ENCODE data around the gene RFX8.
A peak's percentile ranks its signal among the peaks of the same experiment; 100 is the strongest.
"Not testable (repeated sequence)": the region's sequence is repeated elsewhere in the genome, so short reads cannot be mapped to it uniquely, and the experiment has no call there.

Gene RFX8

DNA sequence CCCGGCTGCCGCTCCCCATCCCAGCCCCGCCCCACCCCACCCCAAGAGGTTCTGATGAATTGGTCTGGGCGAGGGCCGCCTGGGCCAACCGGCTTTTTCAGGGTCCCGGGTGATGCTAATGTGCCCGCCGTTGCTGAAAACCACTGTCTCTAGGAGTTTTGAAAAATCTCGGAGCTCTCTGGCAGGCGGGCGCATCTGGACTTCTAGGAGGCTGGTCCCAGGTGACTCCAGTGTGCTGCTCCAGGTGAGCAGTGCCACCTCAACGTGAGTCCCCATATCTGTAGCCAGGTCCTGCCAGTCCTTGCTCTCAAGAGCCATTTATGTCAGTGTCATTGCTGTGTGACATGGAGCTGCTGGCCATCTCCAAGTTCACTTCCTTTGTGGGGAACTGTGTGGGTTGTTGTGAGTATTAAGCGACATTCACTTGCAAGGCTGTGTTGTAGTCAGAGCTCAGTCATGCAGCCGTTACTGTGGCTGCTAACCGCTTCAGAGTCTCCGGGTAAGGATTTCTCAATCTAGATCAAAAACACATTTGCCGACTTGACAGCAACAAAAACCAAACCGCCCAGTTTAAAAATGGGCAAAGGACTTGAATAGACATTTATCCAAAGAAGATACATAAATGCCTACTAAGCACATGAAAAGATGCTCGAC is at the start of gene RFX8:
TSS of gene RFX8 (minus strand) at position 382 of the 654 bp plus-strand sequence. CDS start 8,264 bp downstream, outside the sequence.
- DNase-seq (ENCODE audit: low read depth), result peak; percentile 6

DNA sequence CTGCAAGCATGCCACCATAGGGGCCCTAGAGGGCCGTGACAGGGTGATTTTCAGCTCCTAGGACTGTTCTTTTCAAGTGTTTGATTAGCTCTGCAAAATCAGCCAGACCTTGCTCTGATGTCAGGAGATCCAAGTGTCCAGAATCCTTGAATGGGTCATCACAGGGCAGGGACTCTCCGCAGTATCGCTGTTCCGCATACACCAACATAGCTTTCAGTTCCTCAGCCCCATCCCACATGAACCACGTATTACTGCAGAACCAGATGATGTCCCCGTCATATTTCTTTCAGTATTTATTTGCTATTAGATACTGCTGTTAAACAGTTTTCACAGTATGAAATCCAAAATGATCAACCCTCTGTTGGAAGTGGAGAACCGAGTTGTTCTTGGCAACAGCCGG is 46.6 kb upstream of the RFX8 start:
- DNase-seq (ENCODE audit: low read depth), result no peak

DNA sequence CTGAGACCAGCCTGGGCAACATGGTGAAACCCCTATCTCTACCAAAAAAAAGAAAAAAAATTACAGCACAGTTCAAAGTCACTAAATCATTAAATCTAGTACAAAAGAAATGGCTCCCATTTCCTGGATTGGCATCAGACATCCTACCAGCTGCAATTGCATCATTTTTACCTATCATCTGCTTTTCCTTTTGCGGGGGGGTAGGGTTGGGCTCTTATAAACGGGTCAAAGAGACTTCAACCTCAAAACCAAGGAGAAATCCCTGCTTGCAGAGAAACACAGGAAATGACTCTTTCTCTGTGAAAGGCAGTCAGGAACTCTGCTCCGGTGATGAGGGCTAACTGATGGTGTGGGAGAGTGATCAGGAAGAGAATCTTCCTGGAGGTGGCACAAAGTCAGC is 45.3 kb upstream of the RFX8 start:
- no peak for DNase-seq (ENCODE audit: low read depth)

DNA sequence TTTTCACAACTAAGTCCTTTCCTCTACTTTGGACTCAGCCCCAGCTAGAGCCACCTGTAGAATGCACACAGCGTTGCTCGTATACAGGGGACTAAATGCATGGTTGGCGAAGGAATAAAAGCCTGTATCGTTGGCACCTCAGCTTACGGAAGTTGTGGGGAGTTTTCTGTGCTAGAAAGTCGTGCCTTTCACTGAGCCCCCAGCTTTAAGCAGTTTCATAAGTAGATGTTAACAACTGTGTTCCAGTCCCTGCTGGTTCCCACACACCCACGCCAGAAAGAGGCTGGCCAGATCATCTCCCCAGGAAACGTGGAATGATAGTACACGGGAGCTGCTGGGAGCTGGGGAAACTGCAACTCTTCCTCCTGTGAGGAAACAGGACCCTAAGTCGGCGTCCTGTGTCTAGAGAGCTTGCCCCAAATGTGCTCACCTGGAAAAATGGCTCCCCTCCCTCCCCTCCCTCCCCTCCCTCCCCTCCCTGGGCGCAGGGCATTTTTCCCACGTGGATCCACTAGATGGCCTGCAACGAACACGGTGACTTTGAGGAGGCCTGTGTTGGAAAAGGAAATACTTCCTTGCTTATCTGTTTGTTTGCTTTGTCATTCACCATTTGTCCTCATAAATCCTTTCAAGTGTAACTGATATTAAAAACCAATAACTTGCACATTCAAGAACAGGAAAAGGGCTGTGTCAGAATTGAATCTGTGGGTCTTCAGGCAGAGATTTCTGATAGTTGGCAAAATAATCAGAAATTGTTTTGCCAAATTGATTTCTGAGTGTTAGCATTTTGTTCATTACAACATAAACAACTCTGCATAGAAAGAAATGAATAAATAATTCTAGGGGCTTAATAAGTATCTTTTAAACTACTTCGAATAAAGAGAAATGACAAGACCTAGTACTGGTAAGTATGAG is 43.9 kb upstream of the RFX8 start:
- no peak for DNase-seq (ENCODE audit: low read depth)

DNA sequence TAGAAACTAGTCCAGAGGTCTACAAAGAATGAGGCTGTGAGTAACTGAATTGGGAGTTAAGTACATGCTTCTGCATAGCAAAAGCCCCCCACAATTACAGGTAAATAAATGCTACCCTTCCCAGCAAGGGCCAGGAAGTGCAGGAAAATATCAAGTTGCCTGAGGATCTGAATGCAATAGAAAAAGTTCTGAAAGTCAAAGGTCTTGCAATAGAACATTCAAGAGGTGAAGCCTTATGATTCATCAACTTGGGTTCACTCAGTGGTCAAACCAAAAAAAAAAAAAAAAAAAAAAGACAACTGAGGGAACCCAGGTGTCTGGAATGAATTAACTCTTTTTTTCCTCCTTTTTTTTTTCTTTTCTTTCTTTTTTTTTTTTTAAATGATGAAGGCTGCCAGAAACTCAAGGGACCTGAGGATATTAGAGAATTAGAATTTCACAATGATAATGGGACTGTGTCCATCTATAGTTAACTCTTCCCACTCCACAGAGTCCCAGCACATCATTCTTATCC is 42.9 kb upstream of the RFX8 start:
- DNase-seq (ENCODE audit: low read depth), result no peak

DNA sequence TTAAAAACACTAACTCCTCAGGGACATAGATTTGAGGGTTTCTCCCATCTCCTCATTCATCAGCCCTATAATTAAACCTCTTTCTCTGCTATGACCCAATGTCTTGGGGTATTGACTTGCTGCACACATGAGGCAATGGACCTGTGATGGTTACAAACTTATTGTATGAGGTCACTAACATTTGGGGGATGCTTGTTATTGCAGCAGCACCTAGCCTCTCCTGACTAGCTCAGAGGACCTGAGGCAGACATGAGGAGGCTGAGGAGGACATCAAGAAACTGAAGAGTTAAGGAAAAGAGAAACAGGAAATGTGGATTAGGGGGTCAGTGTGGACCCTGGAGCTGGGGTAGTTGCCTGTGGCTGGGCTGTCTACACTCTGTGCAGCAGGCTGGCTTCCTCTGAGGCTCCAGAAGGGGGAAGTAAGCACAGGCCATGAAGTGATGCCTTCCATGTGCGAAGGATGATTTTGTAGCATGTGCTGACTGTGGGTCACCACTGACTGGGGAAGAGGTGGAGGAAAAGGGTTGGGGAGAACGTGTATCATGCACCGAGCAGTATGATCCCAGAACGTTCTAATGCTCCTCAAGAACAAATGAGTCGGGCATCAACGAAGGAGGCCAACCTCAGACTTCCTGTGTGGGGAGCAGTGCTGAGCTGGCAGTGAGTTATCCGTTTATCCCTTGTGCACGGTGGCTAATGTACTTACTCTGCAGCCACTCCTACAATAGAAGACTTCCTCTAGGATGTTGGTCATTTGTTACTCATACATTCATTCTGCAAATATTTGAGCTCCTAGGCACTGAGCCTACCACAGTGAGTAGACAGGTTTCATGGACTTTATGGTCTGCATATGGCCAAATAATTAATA is 42.1 kb upstream of the RFX8 start:
- DNase-seq (ENCODE audit: low read depth), result no peak

DNA sequence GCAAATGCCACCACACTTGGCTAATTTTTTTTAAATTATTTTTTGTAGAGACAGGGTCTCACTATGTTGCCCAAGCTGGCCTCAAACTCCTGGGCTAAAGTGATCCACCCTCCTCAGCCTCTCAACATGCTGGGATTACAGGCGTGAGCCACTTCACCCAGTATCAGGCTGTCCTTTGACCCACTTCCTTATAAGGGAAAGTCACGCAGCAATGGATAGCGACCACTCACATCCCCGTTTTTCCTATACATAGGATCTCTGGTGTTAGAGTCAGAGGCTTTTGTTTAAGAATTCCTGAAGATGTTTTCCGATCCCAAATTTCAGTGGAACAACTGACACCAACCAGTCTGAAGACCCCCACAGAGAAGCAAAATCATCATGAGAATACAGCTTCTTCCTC is 41.4 kb upstream of the RFX8 start:
- DNase-seq (ENCODE audit: low read depth), result no peak

DNA sequence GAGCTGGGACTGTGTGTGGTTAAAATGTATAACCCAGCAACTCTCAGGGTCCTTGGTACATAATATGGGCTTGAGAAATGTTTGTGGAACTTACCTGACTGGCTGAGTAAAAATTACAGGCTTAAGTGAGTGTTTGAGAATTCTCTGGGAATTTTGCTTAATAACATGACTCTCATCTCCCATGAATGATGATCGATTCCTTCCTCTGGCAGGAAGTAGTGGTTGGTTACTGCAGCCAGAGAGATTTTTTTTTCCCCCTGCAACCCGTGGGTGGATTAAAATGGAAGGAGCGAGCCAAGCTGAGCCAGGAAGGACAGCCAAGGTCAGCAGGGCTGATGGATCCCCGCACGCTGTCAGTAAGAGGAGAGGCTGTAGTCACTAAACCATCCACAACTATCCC is 40.6 kb upstream of the RFX8 start:
- DNase-seq (ENCODE audit: low read depth), result no peak

DNA sequence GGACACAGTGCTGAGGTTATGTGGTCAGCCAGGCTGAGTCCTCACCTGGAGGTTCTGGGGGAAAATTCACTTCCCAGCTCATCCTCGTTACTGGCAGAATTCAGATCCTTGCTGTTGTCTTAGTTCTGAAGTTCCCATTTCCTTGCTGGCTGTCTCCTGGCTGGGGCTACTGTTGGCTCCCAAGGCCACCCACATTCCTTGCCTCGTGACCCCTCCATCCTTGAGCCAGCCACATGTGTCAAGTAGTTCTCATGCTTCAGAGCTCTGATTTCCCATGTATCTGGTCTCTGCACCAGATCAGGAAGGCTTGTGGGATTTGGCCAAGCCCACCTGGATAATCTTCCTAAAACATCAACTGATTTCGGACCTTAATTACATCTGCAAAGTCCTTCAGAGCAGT is 38.1 kb upstream of the RFX8 start:
- DNase-seq (ENCODE audit: low read depth), result no peak

DNA sequence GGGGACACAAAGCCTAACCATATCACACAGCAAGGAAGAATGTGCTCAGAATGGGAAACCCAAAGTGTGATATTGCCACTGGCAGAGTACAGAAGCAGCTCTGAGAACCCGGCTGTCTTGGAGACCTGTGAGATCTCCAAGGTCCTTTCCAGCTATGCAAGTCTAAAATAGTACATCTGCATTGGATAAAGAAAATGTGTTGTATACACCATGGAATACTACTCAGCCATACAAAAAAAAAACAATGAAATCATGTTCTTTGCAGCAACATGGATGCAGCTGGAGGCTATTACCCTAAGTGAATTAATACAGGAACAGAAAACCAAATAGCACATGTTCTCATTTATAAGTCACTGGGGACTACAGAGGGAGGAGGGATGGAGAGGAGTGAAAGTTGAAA is 36.5 kb upstream of the RFX8 start:
- DNase-seq (ENCODE audit: low read depth), result no peak

DNA sequence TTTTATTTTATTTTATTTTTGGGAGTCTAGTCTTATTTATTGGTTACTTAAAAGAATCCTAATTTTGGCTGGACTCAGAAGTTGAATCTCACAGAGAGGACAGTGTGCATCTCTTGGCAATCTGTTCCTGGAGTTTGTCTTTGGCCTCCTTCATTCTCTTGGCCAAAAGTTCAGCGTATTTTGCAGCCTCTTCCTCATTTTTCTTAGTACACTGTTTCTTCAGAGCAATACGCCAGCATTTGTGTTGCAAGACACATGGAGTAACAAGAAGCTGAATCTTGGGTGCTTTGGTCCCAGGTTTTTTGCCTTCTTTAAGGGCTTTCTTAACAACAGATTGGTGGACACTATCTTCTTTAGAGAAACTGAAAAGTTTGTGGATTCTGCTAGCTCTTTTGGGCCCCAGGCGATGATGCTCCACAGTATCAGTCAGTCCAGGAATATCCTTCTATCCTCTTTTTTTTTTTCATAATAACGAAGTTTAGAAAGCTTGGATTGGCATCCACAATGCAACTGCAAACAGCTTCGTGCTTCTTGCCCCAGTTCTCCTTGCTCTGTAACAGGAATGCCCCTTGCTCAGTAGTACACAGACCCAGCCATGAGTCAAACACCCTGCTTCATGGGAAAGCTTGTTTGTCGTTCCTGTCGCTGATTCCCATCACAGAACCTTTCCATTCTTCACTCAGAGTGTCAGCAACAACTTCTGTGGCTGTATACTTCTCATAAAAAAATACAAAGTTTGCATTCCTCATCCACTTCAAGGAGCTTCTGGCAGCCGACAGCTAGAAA is 34.8 kb upstream of the RFX8 start:
- no peak for DNase-seq (ENCODE audit: low read depth)

DNA sequence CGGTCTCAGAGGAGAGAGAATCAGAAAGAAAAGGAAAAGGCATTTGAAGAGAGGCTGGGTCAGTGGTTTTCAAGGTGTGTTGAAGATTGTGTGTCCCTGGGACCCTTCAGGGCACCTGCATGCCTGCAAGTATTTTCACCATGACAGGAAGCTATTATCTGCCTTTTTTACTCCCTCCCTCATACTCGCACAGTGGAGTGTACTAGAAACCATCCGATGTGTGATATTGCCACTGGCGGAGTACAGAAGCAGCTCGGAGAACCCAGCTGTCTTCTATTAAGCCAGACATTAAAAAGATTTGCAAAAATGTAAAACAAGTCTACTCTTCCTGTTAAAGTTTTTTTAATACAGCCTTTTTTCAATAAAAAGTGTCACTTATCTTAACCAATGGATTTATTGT is 33.7 kb upstream of the RFX8 start:
- DNase-seq (ENCODE audit: low read depth), result no peak

DNA sequence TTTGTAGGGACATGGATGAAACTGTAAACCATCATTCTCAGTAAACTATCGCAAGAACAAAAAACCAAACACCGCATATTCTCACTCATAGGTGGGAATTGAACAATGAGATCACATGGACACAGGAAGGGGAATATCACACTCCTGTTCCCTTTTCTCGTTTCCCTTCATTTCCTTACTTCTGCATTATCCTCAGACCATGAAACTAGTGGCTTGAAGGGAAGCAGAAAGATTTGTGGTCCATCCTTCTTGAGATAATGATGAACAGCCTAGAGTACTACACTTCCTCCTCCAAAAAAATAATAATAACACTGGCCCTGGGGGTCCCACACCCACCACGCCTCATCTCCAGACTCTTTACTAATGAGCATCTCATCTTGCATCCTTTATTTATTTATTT is 30.4 kb upstream of the RFX8 start:
- not testable (repeated sequence) for DNase-seq (ENCODE audit: low read depth)

DNA sequence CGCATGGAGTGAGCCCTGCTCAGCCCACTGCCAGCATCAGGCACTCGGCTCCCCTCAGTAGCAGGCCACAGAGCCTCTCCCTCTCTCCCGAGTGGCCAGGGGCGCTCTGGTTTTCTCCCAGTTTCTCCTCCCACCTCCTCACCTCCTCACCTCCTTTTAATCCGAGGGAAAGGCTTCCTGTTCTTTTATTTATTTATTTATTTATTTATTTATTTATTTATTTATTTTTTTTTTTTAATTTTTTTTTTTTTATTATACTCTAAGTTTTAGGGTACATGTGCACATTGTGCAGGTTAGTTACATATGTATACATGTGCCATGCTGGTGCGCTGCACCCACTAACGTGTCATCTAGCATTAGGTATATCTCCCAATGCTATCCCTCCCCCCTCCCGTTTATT is 29.8 kb upstream of the RFX8 start:
- DNase-seq (ENCODE audit: low read depth), result not testable (repeated sequence)

DNA sequence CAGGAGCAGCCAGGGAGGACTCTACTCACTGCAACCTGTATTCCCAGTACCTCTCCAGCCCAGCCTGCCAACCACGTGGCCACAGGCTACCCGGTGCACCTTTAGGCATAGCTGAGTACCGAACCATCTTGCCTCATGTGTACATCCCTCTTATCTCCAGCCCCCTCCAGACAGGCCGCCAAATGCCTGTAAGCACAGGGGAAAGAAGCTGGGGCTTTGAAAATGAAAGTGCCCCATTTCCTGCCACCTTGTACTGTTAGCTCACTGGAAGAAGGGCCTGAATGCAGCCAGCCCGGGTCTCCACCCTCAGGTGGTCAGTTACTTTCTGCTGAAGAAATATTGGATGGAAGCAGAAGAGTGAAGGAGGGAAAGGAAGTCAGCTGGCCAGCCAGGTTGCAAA is 27.2 kb upstream of the RFX8 start:
- no peak for DNase-seq (ENCODE audit: low read depth)

DNA sequence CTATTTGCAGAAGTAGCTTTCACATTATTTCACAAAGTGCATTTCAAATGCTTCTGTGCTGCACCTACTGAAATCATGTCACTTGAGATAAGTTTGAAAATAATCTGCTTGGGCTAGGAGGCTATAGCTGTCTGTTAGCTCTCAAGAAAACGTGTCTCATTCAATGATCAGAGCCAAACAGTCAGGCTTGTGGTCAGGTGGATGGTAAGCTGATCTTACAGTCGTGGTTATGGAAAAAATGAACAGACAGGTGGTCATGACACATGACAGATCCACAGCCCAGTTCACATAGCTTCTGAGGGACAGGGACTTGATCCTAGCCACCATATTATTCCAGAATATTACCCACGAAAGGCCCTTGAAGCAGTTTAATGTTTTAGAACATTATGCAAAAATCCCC is 26.5 kb upstream of the RFX8 start:
- no peak for DNase-seq (ENCODE audit: low read depth)

DNA sequence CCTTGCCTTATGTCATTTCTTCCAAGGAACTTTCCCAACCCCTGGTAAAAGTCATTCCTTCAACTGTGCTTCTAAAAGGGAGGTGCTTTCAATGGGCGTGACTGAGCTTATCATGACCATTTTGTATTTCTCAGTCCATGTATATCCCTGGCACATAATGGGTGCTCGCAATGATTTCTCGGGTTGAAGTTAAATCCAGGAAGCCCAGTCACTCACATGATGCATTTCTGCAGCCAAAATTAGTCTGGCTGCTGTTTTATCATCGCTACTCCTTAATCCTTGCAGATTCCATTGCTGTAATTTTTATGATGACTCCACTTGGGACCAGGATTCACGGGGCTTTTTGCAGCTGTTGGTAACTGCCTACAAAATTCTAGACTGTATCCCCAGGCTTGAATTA is 25.9 kb upstream of the RFX8 start:
- no peak for DNase-seq (ENCODE audit: low read depth)

DNA sequence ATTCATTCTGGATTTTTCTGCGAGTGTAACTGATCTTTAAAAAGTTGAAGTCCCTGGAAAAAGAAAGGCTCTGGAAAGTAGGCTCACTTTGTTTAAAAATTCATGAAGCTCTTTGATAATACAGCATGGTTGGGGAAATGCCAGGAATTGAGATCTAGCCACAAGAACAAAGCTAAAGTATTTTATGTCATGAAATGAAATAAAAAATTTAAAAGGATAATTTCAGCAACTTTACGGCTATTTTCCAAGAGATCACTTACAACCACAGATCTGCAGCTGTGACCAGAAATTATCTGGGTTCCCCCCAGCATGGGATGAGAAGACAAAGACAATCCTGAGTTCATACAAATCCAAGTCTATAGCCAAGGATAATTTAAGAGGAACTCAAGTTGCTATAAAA is 25.3 kb upstream of the RFX8 start:
- no peak for DNase-seq (ENCODE audit: low read depth)

DNA sequence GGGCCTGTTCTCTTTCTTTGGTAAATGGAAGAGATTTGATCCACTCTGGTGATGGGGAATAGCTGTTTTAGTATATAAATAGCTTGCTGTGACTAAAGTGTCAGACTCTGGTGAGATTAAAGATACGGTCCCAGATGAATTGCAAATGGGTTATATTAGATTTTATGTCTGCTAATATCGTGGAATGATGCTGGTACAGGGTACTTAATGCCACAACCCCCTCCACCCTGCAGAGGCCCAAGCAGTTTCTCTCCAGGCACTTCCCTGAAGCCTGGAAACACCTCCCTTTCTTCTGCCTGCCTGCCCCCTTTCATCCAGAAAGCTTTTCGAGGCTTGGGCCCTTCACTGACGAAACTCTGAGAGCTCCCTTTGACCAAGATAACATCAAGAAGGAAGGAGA is 21.4 kb upstream of the RFX8 start:
- DNase-seq (ENCODE audit: low read depth), result no peak

DNA sequence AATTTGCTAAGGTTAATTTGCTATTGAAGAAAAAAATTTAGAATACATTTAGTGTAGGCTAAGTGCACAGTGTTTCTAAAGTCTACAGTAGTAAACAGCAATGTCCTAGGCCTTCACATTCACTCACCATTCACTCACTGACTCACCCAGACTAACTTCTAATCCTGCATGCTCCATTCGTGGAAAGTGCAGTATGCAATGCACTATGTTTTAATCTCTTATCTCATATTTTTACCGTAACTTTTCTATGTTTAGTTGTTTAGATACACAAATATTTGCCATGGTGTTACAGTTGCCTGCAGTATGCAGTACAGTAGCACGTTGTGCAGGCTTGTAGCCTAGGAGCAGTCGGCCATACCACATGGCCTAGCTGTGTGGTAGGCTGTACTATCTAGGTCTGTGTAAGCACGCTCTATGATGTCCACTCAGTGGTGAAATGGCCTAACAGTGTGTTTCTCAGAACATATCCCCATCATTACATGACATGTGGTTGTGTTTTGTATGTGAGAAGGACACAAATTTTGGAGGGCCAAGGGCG is 18.1 kb upstream of the RFX8 start:
- no peak for DNase-seq (ENCODE audit: low read depth)

DNA sequence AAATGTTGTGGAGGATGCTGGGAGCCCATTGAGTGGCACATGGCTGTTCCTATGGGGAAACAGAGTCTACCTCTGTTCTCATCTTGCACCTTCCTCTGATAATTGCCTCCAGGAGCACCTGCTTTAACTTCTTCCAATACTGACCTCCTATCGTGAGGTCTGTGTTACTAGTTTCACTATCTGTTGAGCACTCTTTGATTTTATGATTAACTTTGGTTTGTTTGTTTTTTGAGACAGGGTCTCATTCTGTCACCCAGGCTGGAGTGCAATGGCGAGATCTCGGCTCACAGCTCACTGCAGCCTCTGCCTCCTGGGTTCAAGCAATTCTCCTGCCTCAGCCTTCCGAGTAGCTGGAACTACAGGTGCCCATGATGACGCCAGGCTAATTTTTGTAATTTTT is 12.1 kb upstream of the RFX8 start:
- no peak for DNase-seq (ENCODE audit: low read depth)
